Progenitor cell of endocrine pancreas (in vitro differentiated cells): ENCODE results near the gene SIRT7. TPM values are rescaled to one million over a fixed set of nuclear protein-coding genes. Genes with fewer than 3 reads are reported as not detected.
A peak's percentile ranks its signal among the peaks of the same experiment; 100 is the strongest.

Experiments used
- DNase-seq: peaks from one replicate; pipeline ENCODE4 v3.0.0; 2021; ENCODE audit warnings: low spot score; ENCODE audit not compliant: unreplicated experiment
- H3K27ac Mint-ChIP-seq: 2 replicates; pipeline ENCODE4 v1.8.0; 2021; ENCODE audit warnings: mild to moderate bottlenecking, moderate library complexity, mixed read lengths
- H3K27me3 Mint-ChIP-seq: 2 replicates; pipeline ENCODE4 v1.8.0; 2021; ENCODE audit warnings: mixed read lengths
- H3K36me3 Mint-ChIP-seq: 2 replicates; pipeline ENCODE4 v1.8.0; 2022; ENCODE audit warnings: mixed read lengths; ENCODE audit not compliant: insufficient read depth
- H3K4me1 Mint-ChIP-seq: 2 replicates; pipeline ENCODE4 v1.8.0; 2021; ENCODE audit warnings: low read depth, mixed read lengths
- H3K4me3 Mint-ChIP-seq: 2 replicates; pipeline ENCODE4 v1.8.0; 2021; ENCODE audit warnings: low read depth, mild to moderate bottlenecking, moderate library complexity, mixed read lengths
- H3K9me3 Mint-ChIP-seq: 2 replicates; pipeline ENCODE4 v1.8.0; 2021; ENCODE audit warnings: low read depth, mixed read lengths
- total RNA-seq: library from RNA; stranded (reverse); gene quantifications from 2 replicates; pipeline ENCODE4 v1.2.1, GENCODE V29; 2021
- TF ChIP-seq, protein P1 (sequence below): fragments of 200-600 bp; sonication (generic); IDR thresholded peaks from one replicate; pipeline ENCODE4 v1.5.0; 2021; ENCODE audit warnings: antibody characterized with exemption, mild to moderate bottlenecking; ENCODE audit not compliant: unreplicated experiment

The SIRT7 gene
- total RNA-seq, 1 donor from 2014 or later = 34.0 TPM

DNA sequence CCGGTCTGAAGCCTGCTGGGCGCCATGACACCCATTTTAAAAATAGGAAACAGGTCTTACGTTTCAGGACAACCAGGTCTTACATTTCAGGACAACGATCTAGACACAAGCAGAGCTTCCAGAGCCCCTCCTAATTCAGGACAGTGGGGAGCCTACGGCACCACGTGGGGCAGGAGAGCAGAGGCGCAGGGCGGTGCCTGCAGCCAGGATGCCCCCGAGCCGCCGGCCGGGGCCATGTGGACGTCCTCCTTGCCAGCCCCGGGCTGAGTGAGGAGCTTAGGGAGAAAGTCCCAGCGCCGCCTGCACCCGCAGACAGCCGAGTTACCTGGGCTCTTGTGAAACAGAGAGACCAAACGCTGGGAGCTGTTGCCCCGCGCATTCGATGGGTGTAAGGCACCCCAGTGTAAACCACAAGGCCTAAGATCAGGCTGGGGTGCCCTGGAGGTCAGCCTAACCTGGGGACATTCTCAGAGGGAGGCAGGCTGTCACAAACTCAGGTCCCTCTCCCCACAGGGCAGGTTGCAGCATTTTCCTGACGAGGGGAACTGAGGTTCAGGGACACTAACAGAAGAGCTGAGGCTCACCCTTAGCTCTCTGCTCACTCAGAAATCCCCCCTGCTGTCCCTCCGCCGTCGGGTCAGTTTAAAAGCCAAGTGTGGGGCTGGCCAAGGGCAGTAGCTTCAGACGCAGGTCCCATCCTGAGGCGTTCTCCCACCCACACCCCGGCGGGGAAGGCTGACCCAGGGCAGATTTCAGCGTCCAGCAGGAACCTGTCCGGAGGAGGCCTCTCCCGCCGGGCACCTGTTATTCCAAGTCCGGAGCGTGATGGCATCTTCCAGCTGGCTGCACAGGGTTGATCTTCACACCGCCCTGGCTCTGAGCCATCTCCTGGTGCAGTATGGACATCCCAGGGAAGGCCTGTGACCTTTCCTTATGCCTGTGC is 44.8 kb upstream of the SIRT7 start:
- H3K36me3 Mint-ChIP-seq = no peaks in the 10 kb centered on the region
- DNase-seq = no peak
- H3K4me3 Mint-ChIP-seq = no peak overlapping the region
- H3K9me3 Mint-ChIP-seq = no peaks in the 10 kb centered on the region
- H3K27me3 Mint-ChIP-seq = peaks cover 56% of the 10 kb centered on the region
- no peak overlapping the region for H3K27ac Mint-ChIP-seq
- H3K4me1 Mint-ChIP-seq = peaks cover 2% of the 10 kb centered on the region
- TF ChIP-seq, protein P1, sequence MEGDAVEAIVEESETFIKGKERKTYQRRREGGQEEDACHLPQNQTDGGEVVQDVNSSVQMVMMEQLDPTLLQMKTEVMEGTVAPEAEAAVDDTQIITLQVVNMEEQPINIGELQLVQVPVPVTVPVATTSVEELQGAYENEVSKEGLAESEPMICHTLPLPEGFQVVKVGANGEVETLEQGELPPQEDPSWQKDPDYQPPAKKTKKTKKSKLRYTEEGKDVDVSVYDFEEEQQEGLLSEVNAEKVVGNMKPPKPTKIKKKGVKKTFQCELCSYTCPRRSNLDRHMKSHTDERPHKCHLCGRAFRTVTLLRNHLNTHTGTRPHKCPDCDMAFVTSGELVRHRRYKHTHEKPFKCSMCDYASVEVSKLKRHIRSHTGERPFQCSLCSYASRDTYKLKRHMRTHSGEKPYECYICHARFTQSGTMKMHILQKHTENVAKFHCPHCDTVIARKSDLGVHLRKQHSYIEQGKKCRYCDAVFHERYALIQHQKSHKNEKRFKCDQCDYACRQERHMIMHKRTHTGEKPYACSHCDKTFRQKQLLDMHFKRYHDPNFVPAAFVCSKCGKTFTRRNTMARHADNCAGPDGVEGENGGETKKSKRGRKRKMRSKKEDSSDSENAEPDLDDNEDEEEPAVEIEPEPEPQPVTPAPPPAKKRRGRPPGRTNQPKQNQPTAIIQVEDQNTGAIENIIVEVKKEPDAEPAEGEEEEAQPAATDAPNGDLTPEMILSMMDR = no peak

DNA sequence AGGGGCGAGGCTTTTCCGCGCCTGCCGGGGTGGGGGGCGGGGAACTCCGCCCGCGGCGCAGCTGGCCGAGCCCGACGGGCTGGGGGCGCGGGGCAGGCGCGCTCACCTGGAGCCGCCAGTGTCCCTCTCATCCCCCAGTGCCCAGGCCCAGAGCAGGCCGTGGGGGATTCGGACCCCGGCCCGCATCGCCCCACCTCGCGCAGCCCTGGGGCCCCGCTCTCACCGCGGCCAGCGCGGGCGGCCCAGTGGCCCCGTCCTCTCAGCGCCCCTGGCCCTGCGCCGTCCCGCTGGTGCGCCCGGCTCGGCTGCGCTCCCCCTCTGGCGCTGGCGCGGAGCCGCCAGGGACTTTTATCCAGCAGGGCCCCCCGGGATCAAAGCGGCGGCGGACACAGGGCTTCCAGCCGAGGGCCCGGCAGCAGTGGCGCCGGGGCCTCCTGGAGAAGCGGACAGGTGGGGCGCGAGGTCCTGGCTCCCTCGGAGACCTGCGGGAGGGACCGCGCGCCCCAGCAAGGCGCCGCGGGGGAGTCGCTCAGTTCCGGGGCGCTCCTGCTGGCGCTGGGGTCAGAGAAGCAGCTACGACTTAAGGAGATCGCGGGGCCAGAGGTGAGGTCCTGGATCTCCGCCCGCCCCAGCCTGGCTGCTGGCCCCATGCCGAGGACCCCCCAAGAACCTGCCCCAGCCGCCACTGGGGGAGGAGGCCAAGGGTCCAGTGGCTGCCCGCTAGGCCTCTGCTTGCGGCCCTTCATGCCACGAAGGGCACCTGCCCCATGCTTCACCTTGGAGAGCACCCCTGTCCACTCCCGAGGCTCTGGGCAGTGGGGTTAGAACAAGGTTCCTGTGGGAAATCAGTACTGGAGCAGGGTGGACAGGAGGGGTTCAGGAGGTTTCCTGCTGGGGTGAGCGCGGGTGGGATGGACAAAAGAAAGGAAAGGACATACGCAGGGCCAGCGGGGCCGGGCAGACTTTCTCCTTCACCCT is 43.8 kb upstream of the SIRT7 start:
- Mint-ChIP-seq H3K36me3 (no peaks in the 10 kb centered on the region), H3K27me3 (peaks cover 64% of the 10 kb centered on the region), H3K9me3 (no peaks in the 10 kb centered on the region), H3K27ac (no peak overlapping the region), H3K4me3 (no peak overlapping the region), H3K4me1 (peaks cover 7% of the 10 kb centered on the region)
- TF ChIP-seq, protein P1 = no peak
- DNase-seq = no peak

DNA sequence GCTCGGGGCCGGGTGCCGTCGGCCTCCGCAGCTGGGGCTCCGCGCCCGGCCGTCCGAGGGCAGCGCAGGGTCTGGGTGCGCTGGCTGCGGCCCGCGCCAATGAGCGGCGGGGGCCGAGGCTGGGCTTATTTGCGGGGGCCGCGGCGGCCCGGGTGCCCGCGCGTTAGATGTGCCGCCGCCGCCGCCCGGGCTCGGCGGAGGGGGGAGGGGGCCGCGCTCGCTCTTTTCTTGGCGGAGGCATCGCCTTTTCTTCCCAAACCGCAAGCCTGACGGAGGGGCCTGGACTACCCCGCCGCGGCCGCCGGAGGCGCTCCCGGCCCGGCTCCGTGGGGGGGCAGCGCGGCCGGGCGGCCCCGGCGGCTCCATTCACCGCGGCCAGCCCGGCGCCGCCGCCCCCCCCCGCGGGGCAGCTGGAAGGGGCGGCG is 43.1 kb upstream of the SIRT7 start, which contains the start of gene NOTUM:
Gene NOTUM, minus strand, starts transcription at position 101 of the 425 bp plus-strand sequence. CDS start 278 bp downstream, outside the sequence.
- Mint-ChIP-seq H3K27me3 (peaks cover 60% of the 10 kb centered on the region), H3K27ac (no peak within 1 kb of the TSS), H3K36me3 (no peaks in the 10 kb centered on the region), H3K4me3 (no peak within 1 kb of the TSS), H3K4me1 (peaks cover 8% of the 10 kb centered on the region), H3K9me3 (no peaks in the 10 kb centered on the region)
- no peak for DNase-seq
- TF ChIP-seq, protein P1 = peak; percentile 45

DNA sequence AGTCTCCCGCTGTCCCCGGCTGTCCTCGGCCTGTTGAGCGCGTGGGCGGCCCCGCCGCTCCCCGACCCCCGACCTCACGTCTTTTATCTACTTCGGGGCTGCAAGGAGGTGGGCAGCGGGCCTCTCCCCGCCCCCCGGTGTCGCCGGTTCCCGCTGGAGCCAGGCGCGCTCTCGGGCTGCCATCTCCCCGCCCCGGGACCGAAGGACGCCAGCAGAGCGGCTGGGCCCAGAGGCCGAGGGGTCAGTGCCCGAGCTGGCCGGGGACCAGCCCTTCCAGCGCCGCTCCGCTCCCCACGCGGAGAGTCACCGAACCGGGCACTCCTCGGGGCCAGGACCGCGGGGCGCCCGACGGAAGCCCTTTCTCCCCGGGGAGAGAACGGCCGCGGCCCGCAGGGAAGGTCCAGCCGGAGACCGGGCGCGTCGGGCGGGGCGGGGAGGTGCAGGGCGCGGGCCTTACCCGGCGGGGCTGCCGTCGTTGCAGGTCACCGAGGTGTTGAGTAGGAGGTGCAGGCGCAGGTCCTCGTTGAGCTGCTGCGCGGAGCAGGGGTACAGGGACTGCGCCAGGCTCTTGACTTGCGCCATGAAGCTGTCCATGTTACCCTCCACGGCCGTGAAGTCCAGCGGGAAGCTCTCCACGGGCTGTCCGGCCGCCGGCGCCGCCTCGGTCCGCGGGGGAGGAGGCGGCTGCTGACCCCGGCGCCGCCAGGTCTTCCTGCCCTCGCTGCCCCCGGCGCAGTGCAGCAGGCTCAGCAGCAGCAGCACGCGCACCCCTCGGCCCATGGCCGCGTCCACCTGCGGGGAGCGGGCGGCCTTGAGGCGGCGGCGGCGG is 42.4 kb upstream of the SIRT7 start:
- Mint-ChIP-seq H3K36me3 (no peaks in the 10 kb centered on the region), H3K27me3 (peaks cover 54% of the 10 kb centered on the region), H3K4me3 (no peak overlapping the region), H3K9me3 (no peaks in the 10 kb centered on the region), H3K4me1 (peaks cover 12% of the 10 kb centered on the region), H3K27ac (no peak overlapping the region)
- TF ChIP-seq, protein P1 = no peak
- DNase-seq = no peak
